IMR-90 (cell line): ENCODE measurements around the gene KCTD3. TPM values are rescaled to one million over a fixed set of nuclear protein-coding genes. Genes with fewer than 3 reads are reported as not detected.

Experiments
- ATAC-seq: fragments of 200-7000 bp; cut with Tn5 transposase; 2 replicates; pipeline ENCODE4 v1.9.1; 2020; ENCODE audit warnings: low read depth, mild to moderate bottlenecking, moderate library complexity
- BruUV-seq: library from RNA; stranded (reverse); fragments of 400-500 nt; replicated peaks from 2 replicates; lab custom pipeline; 2021; lab: Mats Ljungman, UMichigan
- CTCF ChIA-PET: fragments of 300-600 bp; formaldehyde crosslinking; extraction: SDS; loops from one replicate; lab custom pipeline; 2021; ENCODE audit warnings: antibody characterized with exemption; lab: Yijun Ruan, JAX
- POLR2A ChIA-PET: fragments of 300-600 bp; sonication (Branson Sonifier 250); formaldehyde crosslinking; loops from one replicate; lab custom pipeline; 2022; ENCODE audit warnings: antibody characterized with exemption; ENCODE audit not compliant: unreplicated experiment; lab: Charles Lee
- DNase-seq: peaks from one replicate; pipeline ENCODE4 v3.0.0; 2013
- H2AFZ ChIP-seq: replicated peaks from 2 replicates; pipeline ENCODE3; 2013; ENCODE audit warnings: low read length, mild to moderate bottlenecking; ENCODE audit not compliant: poor library complexity
- H2AK5ac ChIP-seq: 2 replicates; pipeline ENCODE4 v1.6.1; 2013; ENCODE audit warnings: low read depth, low read length, inconsistent platforms
- H2AK9ac ChIP-seq: replicated peaks from 2 replicates; pipeline ENCODE3; 2013; ENCODE audit warnings: mild to moderate bottlenecking, low read depth, low read length, moderate library complexity; ENCODE audit not compliant: poor library complexity
- H2BK120ac ChIP-seq: 2 replicates; pipeline ENCODE4 v1.6.1; 2013; ENCODE audit warnings: low read depth, low read length, inconsistent platforms
- H2BK15ac ChIP-seq: 3 replicates; pipeline ENCODE4 v1.6.1; 2013; ENCODE audit warnings: low read depth, low read length, inconsistent platforms
- H2BK20ac ChIP-seq: 2 replicates; pipeline ENCODE4 v1.6.1; 2013; ENCODE audit warnings: low read depth, mild to moderate bottlenecking, inconsistent platforms, low read length, moderate library complexity
- H2BK5ac ChIP-seq: 2 replicates; pipeline ENCODE4 v1.6.1; 2013; ENCODE audit warnings: mild to moderate bottlenecking, low read depth, low read length, inconsistent platforms; ENCODE audit not compliant: poor library complexity, severe bottlenecking
- H3K14ac ChIP-seq: replicated peaks from 2 replicates; pipeline ENCODE4 v1.6.1; 2013; ENCODE audit warnings: low read depth, low read length, inconsistent platforms
- H3K18ac ChIP-seq: 2 replicates; pipeline ENCODE4 v1.6.1; 2013; ENCODE audit warnings: low read depth, low read length, control low read depth
- H3K23ac ChIP-seq: 2 replicates; pipeline ENCODE4 v1.6.1; 2013; ENCODE audit warnings: low read depth, low read length, inconsistent platforms
- H3K27ac ChIP-seq: 2 replicates; pipeline ENCODE4 v1.5.1; 2013; ENCODE audit warnings: mild to moderate bottlenecking, control low read depth, low read length; ENCODE audit not compliant: insufficient read depth
- H3K27me3 ChIP-seq: 2 replicates; pipeline ENCODE4 v1.6.1; 2013; ENCODE audit warnings: low read length; ENCODE audit not compliant: control insufficient read depth, insufficient read depth
- H3K36me3 ChIP-seq: 2 replicates; pipeline ENCODE4 v1.6.1; 2013; ENCODE audit warnings: low read length, mixed read lengths; ENCODE audit not compliant: control insufficient read depth, insufficient read depth
- H3K4ac ChIP-seq: 2 replicates; pipeline ENCODE4 v1.6.1; 2013; ENCODE audit warnings: low read depth, low read length, inconsistent platforms
- H3K4me1 ChIP-seq: 2 replicates; pipeline ENCODE4 v1.6.1; 2013; ENCODE audit warnings: low read length, mixed read lengths; ENCODE audit not compliant: control insufficient read depth, insufficient read depth
- H3K4me2 ChIP-seq: 2 replicates; pipeline ENCODE4 v1.6.1; 2013; ENCODE audit warnings: low read depth, mild to moderate bottlenecking, control low read depth, low read length, moderate library complexity
- H3K4me3 ChIP-seq: 2 replicates; pipeline ENCODE4 v1.5.1; 2013; ENCODE audit warnings: low read depth, mild to moderate bottlenecking, control low read depth, low read length, moderate library complexity; ENCODE audit not compliant: insufficient read depth
- H3K56ac ChIP-seq: 2 replicates; pipeline ENCODE4 v1.6.1; 2013; ENCODE audit warnings: low read length, inconsistent platforms; ENCODE audit not compliant: insufficient read depth; ENCODE audit errors: extremely low read depth
- H3K79me1 ChIP-seq, 2 experiments: 2 replicates each; pipeline ENCODE4 v1.6.1; 2013; ENCODE audit warnings: low read length in 2 of 2, inconsistent platforms in 1 of 2, low read depth in 1 of 2
- H3K9ac ChIP-seq: 2 replicates; pipeline ENCODE4 v1.6.1; 2013; ENCODE audit warnings: low read depth, low read length, control low read depth
- H3K9me1 ChIP-seq: 2 replicates; pipeline ENCODE4 v1.6.1; 2013; ENCODE audit warnings: low read length, inconsistent platforms; ENCODE audit not compliant: insufficient read depth
- H3K9me3 ChIP-seq: 2 replicates; pipeline ENCODE4 v1.6.1; 2013; ENCODE audit warnings: low read length; ENCODE audit not compliant: control insufficient read depth, insufficient read depth
- H4K20me1 ChIP-seq: 2 replicates; pipeline ENCODE4 v1.6.1; 2013; ENCODE audit warnings: low read length, inconsistent platforms; ENCODE audit not compliant: insufficient read depth
- H4K5ac ChIP-seq: 2 replicates; pipeline ENCODE4 v1.6.1; 2013; ENCODE audit warnings: mild to moderate bottlenecking, low read depth, low read length, control low read depth
- H4K8ac ChIP-seq, 2 experiments: 2 replicates each; pipeline ENCODE4 v1.6.1; 2013; ENCODE audit warnings: low read depth in 2 of 2, low read length in 2 of 2, control low read depth in 1 of 2, inconsistent platforms in 1 of 2
- H4K91ac ChIP-seq: 2 replicates; pipeline ENCODE4 v1.6.1; 2013; ENCODE audit warnings: low read depth, low read length, inconsistent platforms; ENCODE audit not compliant: insufficient read depth
- BHLHE40 ChIP-seq: fragments of 150-350 bp; IDR thresholded peaks from 2 replicates; pipeline ENCODE4 v1.6.1; 2016; ENCODE audit warnings: mild to moderate bottlenecking, low read depth, low read length
- CEBPB ChIP-seq: IDR thresholded peaks from 2 replicates; pipeline ENCODE4 v1.6.1; 2012; ENCODE audit warnings: low read depth, low read length, improper control_type of control experiment
- CHD1 ChIP-seq: IDR thresholded peaks from 2 replicates; pipeline ENCODE4 v1.6.1; 2012; ENCODE audit warnings: low read depth, low read length, improper control_type of control experiment
- CTCF ChIP-seq: conservative IDR thresholded peaks from 2 replicates; pipeline ENCODE4 v1.5.1; 2012; ENCODE audit warnings: mild to moderate bottlenecking, low read depth, low read length, improper control_type of control experiment
- ELK1 ChIP-seq: fragments of 150-350 bp; IDR thresholded peaks from 2 replicates; pipeline ENCODE4 v1.6.1; 2016; ENCODE audit warnings: low read depth, mild to moderate bottlenecking, low read length, moderate library complexity, borderline replicate concordance
- FOS ChIP-seq: fragments of 150-350 bp; IDR thresholded peaks from 2 replicates; pipeline ENCODE4 v1.6.1; 2016; ENCODE audit warnings: low read depth, low read length
- MAFK ChIP-seq: IDR thresholded peaks from 2 replicates; pipeline ENCODE4 v1.6.1; 2012; ENCODE audit warnings: low read depth, low read length, improper control_type of control experiment
- MAZ ChIP-seq: IDR thresholded peaks from 2 replicates; pipeline ENCODE4 v1.6.1; 2012; ENCODE audit warnings: low read depth, mild to moderate bottlenecking, low read length, improper control_type of control experiment, moderate library complexity, borderline replicate concordance
- MXI1 ChIP-seq: IDR thresholded peaks from 2 replicates; pipeline ENCODE4 v1.6.1; 2012; ENCODE audit warnings: low read depth, mild to moderate bottlenecking, low read length, moderate library complexity, borderline replicate concordance
- NFE2L2 ChIP-seq: fragments of 150-350 bp; IDR thresholded peaks from 2 replicates; pipeline ENCODE4 v1.6.1; 2016; ENCODE audit warnings: low read depth, mild to moderate bottlenecking, low read length
- POLR2A ChIP-seq: IDR thresholded peaks from 2 replicates; pipeline ENCODE4 v1.6.1; 2012; ENCODE audit warnings: mild to moderate bottlenecking, low read depth, low read length
- RAD21 ChIP-seq: IDR thresholded peaks from 2 replicates; pipeline ENCODE4 v1.6.1; 2012; ENCODE audit warnings: low read length, improper control_type of control experiment
- RCOR1 ChIP-seq: IDR thresholded peaks from 2 replicates; pipeline ENCODE4 v1.6.1; 2012; ENCODE audit warnings: mild to moderate bottlenecking, low read length, improper control_type of control experiment; ENCODE audit not compliant: insufficient replicate concordance
- RFX5 ChIP-seq: IDR thresholded peaks from 2 replicates; pipeline ENCODE4 v1.8.0; 2012; ENCODE audit warnings: low read depth, mild to moderate bottlenecking, low read length, moderate library complexity
- SMC3 ChIP-seq: fragments of 150-350 bp; IDR thresholded peaks from 2 replicates; pipeline ENCODE4 v1.6.1; 2016; ENCODE audit warnings: low read depth, mild to moderate bottlenecking, antibody characterized with exemption, low read length, moderate library complexity
- USF2 ChIP-seq: fragments of 150-350 bp; IDR thresholded peaks from 2 replicates; pipeline ENCODE4 v1.6.1; 2017; ENCODE audit warnings: mild to moderate bottlenecking, antibody characterized with exemption, low read length, low read depth
- WGBS, 2 experiments: methylation state at CpG; one replicate each; pipeline versions ENCODE4 v1.1.5 to v1.1.7; 2013; ENCODE audit warnings: missing lambda C conversion rate in 2 of 2; ENCODE audit not compliant: insufficient read length in 1 of 2; ENCODE audit errors: extremely low coverage in 2 of 2; 5-methylcytosine and 5-hydroxymethylcytosine counted together
- dilution Hi-C: fragments of 300-500 bp; cut with HindIII; formaldehyde crosslinking; loops from one replicate; pipeline ENCODE4 v1.14.3; 2018; ENCODE audit warnings: low sequenced_read_pairs; ENCODE audit not compliant: unreplicated experiment
- in situ Hi-C: fragments of 300-500 bp; cut with MboI; formaldehyde crosslinking; loops from 3 replicates; pipeline ENCODE4 v1.14.3; 2019; ENCODE audit warnings: low sequenced_read_pairs, inconsistent platforms, mixed read lengths
- intact Hi-C: fragments of 100-400 bp; cut with micrococcal nuclease; formaldehyde crosslinking; loops from 2 replicates; pipeline ENCODE4 v1.10.0; 2022
- polyA plus RNA-seq, 3 experiments: library from polyadenylated mRNA; depleted of rRNA; stranded (reverse); fragments of >200 nt; gene quantifications; 2 replicates each; pipeline ENCODE4 v1.2.3, GENCODE V29; 2012; ENCODE audit warnings: low replicate concordance in 1 of 3
- total RNA-seq: library from RNA; depleted of rRNA; stranded (reverse); fragments of >200 nt; gene quantifications from 2 replicates; pipeline ENCODE4 v1.2.3, GENCODE V29; 2012

KCTD3 gene
- total and polyA plus RNA-seq, 2 of the 4 experiments (the other 2 are of a cell fraction), result 43.6 to 49.5 TPM

- H3K27me3 ChIP-seq, result no peaks in the 10 kb centered on the region
- dilution Hi-C loops, result no loop called here
- H3K56ac ChIP-seq, result no peak overlapping the region
- H3K4me1 ChIP-seq, result peaks cover 10% of the 10 kb centered on the region
- no TSS peak for BruUV-seq
- no peak overlapping the region for H3K14ac ChIP-seq
- peaks cover 21% of the 10 kb centered on the region for H3K36me3 ChIP-seq
- H3K9me1 ChIP-seq, result peaks cover 3% of the 10 kb centered on the region; the same call in 1 of the 2 replicates
- H2AK9ac ChIP-seq, result no peak overlapping the region
- no peak overlapping the region for H3K4me3 ChIP-seq
- TF ChIP-seq MXI1, result no peak
- no peak for TF ChIP-seq NFE2L2
- TF ChIP-seq POLR2A, result no peak
- no peak for TF ChIP-seq BHLHE40
- no peak for TF ChIP-seq SMC3
- no peak for TF ChIP-seq CTCF
- TF ChIP-seq RCOR1, result no peak
- no peak for TF ChIP-seq MAFK
- no peak for TF ChIP-seq RFX5
- no peak for TF ChIP-seq USF2
- no peak for TF ChIP-seq RAD21
- no peak for TF ChIP-seq MAZ
- TF ChIP-seq CHD1, result no peak
- TF ChIP-seq ELK1, result no peak
- no peak for TF ChIP-seq FOS
- TF ChIP-seq CEBPB, result no peak
- H2BK5ac ChIP-seq, result no peak overlapping the region
- in situ Hi-C loops, result no loop called here
- intact Hi-C loops, result no loop called here
- H4K5ac ChIP-seq, result no peak overlapping the region
- no peaks in the 10 kb centered on the region for H3K9me3 ChIP-seq
- H4K8ac ChIP-seq, result no peak overlapping the region
- DNase-seq (no peak), ATAC-seq (no peak)
- no peak overlapping the region for H3K4me2 ChIP-seq
- no peak overlapping the region for H2BK15ac ChIP-seq
- H2BK120ac ChIP-seq, result no peak overlapping the region
- H2AFZ ChIP-seq, result no peak overlapping the region
- no peaks in the 10 kb centered on the region for H4K20me1 ChIP-seq
- no peak overlapping the region for H3K4ac ChIP-seq
- H4K91ac ChIP-seq, result no peak overlapping the region
- ChIA-PET POLR2A (no interaction called here), CTCF (no interaction called here)
- no peak overlapping the region for H3K27ac ChIP-seq
- H2AK5ac ChIP-seq, result no peak overlapping the region
- no peak overlapping the region for H3K18ac ChIP-seq
- H3K79me1 ChIP-seq, result peaks cover 11 to 28% of the 10 kb centered on the region in 2 experiments
- no peak overlapping the region for H2BK20ac ChIP-seq
- 100% methylated on average over 2 of the region's 4 CpGs; no CpG with 5 or more reads in 1 of the 2 experiments for WGBS, 2 experiments
- H3K9ac ChIP-seq, result no peak overlapping the region
- no peak overlapping the region for H3K23ac ChIP-seq
Observed at GRCh38 chr1:215590779-215591491, 23.8 kb downstream of the KCTD3 start.
